GM12865 (cell line): ENCODE measurements around the gene RTP2.

Experiments used
- DNase-seq: peaks from one replicate; pipeline ENCODE4 v3.0.0; 2010; ENCODE audit warnings: low read depth
- H3K4me3 ChIP-seq: 2 replicates; pipeline ENCODE4 v1.5.1; 2011; ENCODE audit warnings: mild to moderate bottlenecking, low read depth, low read length, control low read depth
- TF ChIP-seq, protein P1 (sequence below): IDR thresholded peaks from 2 replicates; pipeline ENCODE4 v1.5.1; 2011; ENCODE audit warnings: low read length, control low read depth, low read depth, inconsistent platforms; ENCODE audit not compliant: insufficient read depth; ENCODE audit errors: missing control alignments

Gene RTP2

DNA sequence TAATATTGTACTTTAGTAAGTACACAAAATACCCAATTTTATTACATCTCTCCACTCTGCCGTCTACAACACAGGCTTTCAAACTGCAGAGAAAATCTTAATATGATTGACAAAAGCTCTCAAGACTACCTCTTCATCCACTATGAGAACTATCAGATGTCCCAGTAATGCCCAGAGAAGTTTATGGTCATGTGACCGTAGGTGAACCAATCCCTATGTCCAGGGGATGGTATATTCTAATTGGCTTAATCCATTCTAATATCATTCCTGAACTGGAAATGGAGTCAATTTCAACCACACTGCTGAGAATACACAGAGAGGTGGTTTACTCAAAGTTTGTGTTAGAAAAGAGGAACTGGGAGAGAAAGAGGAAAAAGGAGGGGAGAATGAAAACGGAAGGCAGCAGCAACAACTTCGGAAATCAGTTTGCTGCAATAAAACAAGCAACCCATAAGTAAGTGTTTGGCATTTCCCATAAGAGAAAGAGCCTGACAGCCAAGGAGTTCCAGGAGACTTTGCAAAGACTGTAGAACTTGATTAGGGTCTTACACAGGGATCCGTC is 39.4 kb downstream of the RTP2 start:
- TF ChIP-seq, protein P1, sequence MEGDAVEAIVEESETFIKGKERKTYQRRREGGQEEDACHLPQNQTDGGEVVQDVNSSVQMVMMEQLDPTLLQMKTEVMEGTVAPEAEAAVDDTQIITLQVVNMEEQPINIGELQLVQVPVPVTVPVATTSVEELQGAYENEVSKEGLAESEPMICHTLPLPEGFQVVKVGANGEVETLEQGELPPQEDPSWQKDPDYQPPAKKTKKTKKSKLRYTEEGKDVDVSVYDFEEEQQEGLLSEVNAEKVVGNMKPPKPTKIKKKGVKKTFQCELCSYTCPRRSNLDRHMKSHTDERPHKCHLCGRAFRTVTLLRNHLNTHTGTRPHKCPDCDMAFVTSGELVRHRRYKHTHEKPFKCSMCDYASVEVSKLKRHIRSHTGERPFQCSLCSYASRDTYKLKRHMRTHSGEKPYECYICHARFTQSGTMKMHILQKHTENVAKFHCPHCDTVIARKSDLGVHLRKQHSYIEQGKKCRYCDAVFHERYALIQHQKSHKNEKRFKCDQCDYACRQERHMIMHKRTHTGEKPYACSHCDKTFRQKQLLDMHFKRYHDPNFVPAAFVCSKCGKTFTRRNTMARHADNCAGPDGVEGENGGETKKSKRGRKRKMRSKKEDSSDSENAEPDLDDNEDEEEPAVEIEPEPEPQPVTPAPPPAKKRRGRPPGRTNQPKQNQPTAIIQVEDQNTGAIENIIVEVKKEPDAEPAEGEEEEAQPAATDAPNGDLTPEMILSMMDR = no peak
- no peak for DNase-seq
- no peak overlapping the region for H3K4me3 ChIP-seq

DNA sequence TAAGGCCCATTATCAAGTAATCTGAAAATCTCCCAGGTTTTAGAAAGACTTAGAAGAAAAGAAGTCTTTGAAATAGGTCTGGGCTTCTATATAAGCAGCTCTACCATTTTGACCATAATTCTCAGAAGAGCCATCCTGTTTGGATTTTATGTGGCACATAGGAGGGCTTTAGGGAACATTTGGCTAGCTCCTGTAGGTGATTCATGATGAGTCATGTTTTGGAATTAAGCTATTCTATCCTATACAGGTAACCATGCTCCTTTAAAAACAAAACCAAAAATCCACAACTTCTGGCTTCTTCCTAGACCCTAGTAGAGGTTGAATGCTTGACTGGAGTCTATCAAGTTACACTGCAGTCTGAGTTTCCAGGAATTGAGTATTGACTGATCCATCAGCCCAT is 41.1 kb downstream of the RTP2 start:
- no peak overlapping the region for H3K4me3 ChIP-seq
- DNase-seq = no peak
- TF ChIP-seq, protein P1 = no peak

DNA sequence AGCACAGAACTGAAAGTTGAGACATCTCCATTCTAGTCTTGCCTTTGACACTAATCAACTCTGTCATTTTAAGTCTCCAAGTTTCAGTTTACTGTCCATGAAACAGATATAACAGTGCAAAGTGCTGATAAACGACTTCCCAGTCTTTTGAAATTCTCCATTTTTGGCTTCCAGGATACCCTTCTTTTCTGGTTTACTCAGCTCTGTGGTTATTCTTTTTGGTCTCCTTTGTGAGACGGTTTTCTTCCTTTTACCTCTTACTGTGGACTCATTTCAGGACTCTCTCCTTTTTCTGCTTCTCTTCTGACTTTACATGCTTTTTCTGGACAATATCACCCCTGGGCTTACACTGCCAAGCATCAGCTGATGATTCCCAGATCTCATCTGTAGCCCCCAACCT is 51.1 kb downstream of the RTP2 start:
- H3K4me3 ChIP-seq = no peak overlapping the region
- TF ChIP-seq, protein P1 = no peak

More for the DNA sequence above, 51.1 kb downstream of the RTP2 start:
- DNase-seq = no peak
